ENCODE data around the gene MSANTD2.

MSANTD2 gene

GRCh38 chr11:124756033-124756752, 44.0 kb downstream of the MSANTD2 start:
- ATAC-seq: no peak
- no peak for TF ChIP-seq GLIS3 (CRISPR knock-in tag; IDR thresholded peaks at IDR 0.05)
- no peak for TF ChIP-seq CREB5 (CRISPR knock-in tag; IDR thresholded peaks at IDR 0.05; ENCODE audit: low read depth)
- no peak for TF ChIP-seq ZNF8 (CRISPR knock-in tag; IDR thresholded peaks at IDR 0.05)
- TF ChIP-seq ZFP30 (CRISPR knock-in tag; IDR thresholded peaks at IDR 0.05): no peak
- TF ChIP-seq ARNTL (CRISPR knock-in tag; IDR thresholded peaks at IDR 0.05; ENCODE audit: borderline replicate concordance, low read depth): no peak

GRCh38 chr11:124754710-124755109, 45.5 kb downstream of the MSANTD2 start:
- ATAC-seq: no peak
- TF ChIP-seq GLIS3 (CRISPR knock-in tag; IDR thresholded peaks at IDR 0.05): no peak
- no peak for TF ChIP-seq POU6F1 (CRISPR knock-in tag; IDR thresholded peaks at IDR 0.05; ENCODE audit: borderline replicate concordance, low read depth)
- no peak for TF ChIP-seq ZFP3 (CRISPR knock-in tag; IDR thresholded peaks at IDR 0.05)

GRCh38 chr11:124754309-124754708, 45.9 kb downstream of the MSANTD2 start:
- no peak for TF ChIP-seq GLIS3 (CRISPR knock-in tag; IDR thresholded peaks at IDR 0.05)
- no peak for TF ChIP-seq RARB (CRISPR knock-in tag; IDR thresholded peaks at IDR 0.05)
- no peak for TF ChIP-seq ZNF565 (CRISPR knock-in tag; conservative IDR thresholded peaks at IDR 0.05; ENCODE audit: low read depth)
- no peak for TF ChIP-seq CSDC2 (CRISPR knock-in tag; IDR thresholded peaks at IDR 0.05)
- no peak for TF ChIP-seq ZNF8 (CRISPR knock-in tag; IDR thresholded peaks at IDR 0.05)
- TF ChIP-seq PATZ1 (CRISPR knock-in tag; IDR thresholded peaks at IDR 0.05; ENCODE audit: borderline replicate concordance): no peak
- TF ChIP-seq ESRRG (CRISPR knock-in tag; IDR thresholded peaks at IDR 0.05): no peak
- TF ChIP-seq ZC3H10 (CRISPR knock-in tag; IDR thresholded peaks at IDR 0.05): no peak
- no peak for TF ChIP-seq TCF4 (CRISPR knock-in tag; IDR thresholded peaks at IDR 0.05; ENCODE audit: borderline replicate concordance)
- TF ChIP-seq BACH2 (CRISPR knock-in tag; IDR thresholded peaks at IDR 0.05; ENCODE audit: borderline replicate concordance): no peak
- TF ChIP-seq PPARA (CRISPR knock-in tag; IDR thresholded peaks at IDR 0.05; ENCODE audit: borderline replicate concordance): no peak
- TF ChIP-seq ZFP3 (CRISPR knock-in tag; IDR thresholded peaks at IDR 0.05): no peak
- TF ChIP-seq SNAI2 (CRISPR knock-in tag; IDR thresholded peaks at IDR 0.05): no peak
- TF ChIP-seq ZNF70 (CRISPR knock-in tag; IDR thresholded peaks at IDR 0.05): no peak
- no peak for TF ChIP-seq OSR1 (CRISPR knock-in tag; IDR thresholded peaks at IDR 0.05)
- no peak for TF ChIP-seq TSHZ2 (CRISPR knock-in tag; IDR thresholded peaks at IDR 0.05)
- no peak for TF ChIP-seq CSRNP3 (CRISPR knock-in tag; IDR thresholded peaks at IDR 0.05)
- no peak for TF ChIP-seq TOX (CRISPR knock-in tag; IDR thresholded peaks at IDR 0.05; ENCODE audit: borderline replicate concordance)
- no peak for TF ChIP-seq ISL1 (CRISPR knock-in tag; IDR thresholded peaks at IDR 0.05)
- no peak for TF ChIP-seq ZFP30 (CRISPR knock-in tag; IDR thresholded peaks at IDR 0.05)
- no peak for ATAC-seq

All from SK-N-SH treated with all-trans-retinoic acid at 6 μM for 48 hours (cell line).